Activated CD8-positive, alpha-beta T cell treated with anti-CD3 and anti-CD28 coated beads for 36 hours (primary cell): ENCODE results near the gene ROBO2. TPM values are rescaled to one million over a fixed set of nuclear protein-coding genes. Genes with fewer than 3 reads are reported as not detected.

Experiments used
- ATAC-seq: fragments of 200-7000 bp; cut with Tn5 transposase; one replicate; pipeline ENCODE4 v1.10.0; 2021; ENCODE audit warnings: mild to moderate bottlenecking, moderate library complexity
- CTCF ChIA-PET: fragments of 350-600 bp; sonication (Branson Sonifier 250); formaldehyde crosslinking; loops from one replicate; lab custom pipeline; 2021; ENCODE audit warnings: antibody characterized with exemption; lab: Charles Lee
- POLR2A ChIA-PET: fragments of 350-600 bp; sonication (Branson Sonifier 250); formaldehyde crosslinking; loops from one replicate; lab custom pipeline; 2021; ENCODE audit warnings: antibody characterized with exemption; lab: Charles Lee
- DNase-seq: peaks from one replicate; pipeline ENCODE4 v3.0.0-alpha.2; 2020
- H3K27ac Mint-ChIP-seq: one replicate; pipeline ENCODE4 v1.8.0; 2021; ENCODE audit warnings: mild to moderate bottlenecking, mixed read lengths
- H3K27me3 Mint-ChIP-seq: one replicate; pipeline ENCODE4 v1.8.0; 2021; ENCODE audit warnings: mixed read lengths
- H3K36me3 Mint-ChIP-seq: one replicate; pipeline ENCODE4 v1.8.0; 2021; ENCODE audit warnings: low read depth, mixed read lengths
- H3K4me1 Mint-ChIP-seq: one replicate; pipeline ENCODE4 v1.8.0; 2021; ENCODE audit warnings: low read depth, mixed read lengths
- H3K4me3 Mint-ChIP-seq: one replicate; pipeline ENCODE4 v1.8.0; 2021; ENCODE audit warnings: mild to moderate bottlenecking, moderate library complexity, mixed read lengths
- H3K9me3 Mint-ChIP-seq: one replicate; pipeline ENCODE4 v1.8.0; 2021; ENCODE audit warnings: mixed read lengths
- CTCF ChIP-seq: fragments of 200-600 bp; IDR thresholded peaks from one replicate; pipeline ENCODE4 v1.8.0; 2022; ENCODE audit warnings: antibody characterized with exemption, mild to moderate bottlenecking
- intact Hi-C: fragments of 100-400 bp; cut with micrococcal nuclease; formaldehyde crosslinking; loops from one replicate; pipeline ENCODE4 v1.10.0; 2022
- total RNA-seq, 2 experiments: library from RNA; stranded (reverse); gene quantifications; one replicate each; pipeline ENCODE4 v1.2.3, GENCODE V29; 2021

ROBO2 gene
- total RNA-seq, 2 experiments from 2014 or later: not detected

- Mint-ChIP-seq H3K27ac (no peak overlapping the region), H3K4me1 (no peaks in the 10 kb centered on the region), H3K9me3 (peaks cover 6% of the 10 kb centered on the region), H3K4me3 (no peak overlapping the region), H3K36me3 (no peaks in the 10 kb centered on the region), H3K27me3 (no peaks in the 10 kb centered on the region)
- intact Hi-C loops: no loop called here
- DNase-seq (no peak), ATAC-seq (no peak)
- CTCF ChIA-PET: no interaction called here
- POLR2A ChIA-PET: no interaction called here
- TF ChIP-seq CTCF: no peak
Measured at GRCh38 chr3:77325280-77325679, 285.4 kb downstream of the ROBO2 start.

- POLR2A ChIA-PET: no interaction called here
Measured at GRCh38 chr3:77325702-77326101, 285.8 kb downstream of the ROBO2 start.

GRCh38 chr3:77326586-77326985 lies 286.7 kb downstream of the ROBO2 start:
- ChIA-PET CTCF (no interaction called here), POLR2A (no interaction called here)
- Mint-ChIP-seq H3K27me3 (no peaks in the 10 kb centered on the region), H3K27ac (no peak overlapping the region), H3K4me3 (no peak overlapping the region), H3K9me3 (peaks cover 6% of the 10 kb centered on the region), H3K4me1 (no peaks in the 10 kb centered on the region), H3K36me3 (no peaks in the 10 kb centered on the region)
- no peak for ATAC-seq
- no peak for TF ChIP-seq CTCF
- intact Hi-C loops: no loop called here
- no peak for DNase-seq

More at GRCh38 chr3:77325702-77326101, 285.8 kb downstream of the ROBO2 start:
- intact Hi-C loops: no loop called here
- Mint-ChIP-seq H3K4me1 (no peaks in the 10 kb centered on the region), H3K4me3 (no peak overlapping the region), H3K27me3 (no peaks in the 10 kb centered on the region), H3K36me3 (no peaks in the 10 kb centered on the region), H3K27ac (no peak overlapping the region), H3K9me3 (peaks cover 6% of the 10 kb centered on the region)
- DNase-seq (no peak), ATAC-seq (no peak)
- CTCF ChIA-PET: no interaction called here
- no peak for TF ChIP-seq CTCF

GRCh38 chr3:77328690-77329089 lies 288.8 kb downstream of the ROBO2 start:
- CTCF ChIA-PET: no interaction called here
- intact Hi-C loops: no loop called here
- no peak for TF ChIP-seq CTCF
- peaks cover 3% of the 10 kb centered on the region for H3K9me3 Mint-ChIP-seq
- POLR2A ChIA-PET: no interaction called here
- H3K36me3 Mint-ChIP-seq: no peaks in the 10 kb centered on the region
- DNase-seq: no peak
- no peaks in the 10 kb centered on the region for H3K27me3 Mint-ChIP-seq
- H3K4me3 Mint-ChIP-seq: no peak overlapping the region
- H3K27ac Mint-ChIP-seq: no peak overlapping the region
- ATAC-seq: no peak
- no peaks in the 10 kb centered on the region for H3K4me1 Mint-ChIP-seq

- no peak for TF ChIP-seq CTCF
Measured at GRCh38 chr3:77329116-77329515, 289.2 kb downstream of the ROBO2 start.

More at GRCh38 chr3:77329116-77329515, 289.2 kb downstream of the ROBO2 start:
- no peak overlapping the region for H3K4me3 Mint-ChIP-seq
- DNase-seq (no peak), ATAC-seq (no peak)
- ChIA-PET CTCF (no interaction called here), POLR2A (no interaction called here)
- intact Hi-C loops: no loop called here
- H3K9me3 Mint-ChIP-seq: peaks cover 3% of the 10 kb centered on the region
- H3K4me1 Mint-ChIP-seq: no peaks in the 10 kb centered on the region
- no peak overlapping the region for H3K27ac Mint-ChIP-seq
- H3K27me3 Mint-ChIP-seq: no peaks in the 10 kb centered on the region
- no peaks in the 10 kb centered on the region for H3K36me3 Mint-ChIP-seq
